Measurements from ENCODE around the gene FFAR4.

FFAR4 gene

GRCh38 chr10:93589648-93590562, 23.4 kb downstream of the FFAR4 start:
- peak overlapping the region; percentile 74; the same call in 1 of the 2 replicates for H3K27ac ChIP-seq
- TF ChIP-seq CTCF (conservative IDR thresholded peaks at IDR 0.05): no peak

GRCh38 chr10:93590638-93591037, 24.2 kb downstream of the FFAR4 start:
- no peak for TF ChIP-seq CTCF (conservative IDR thresholded peaks at IDR 0.05)
- H3K27ac ChIP-seq: peak overlapping the region; percentile 74

GRCh38 chr10:93591065-93591808, 24.8 kb downstream of the FFAR4 start:
- TF ChIP-seq CTCF (conservative IDR thresholded peaks at IDR 0.05): no peak
- H3K27ac ChIP-seq: peak overlapping the region; percentile 74

GRCh38 chr10:93593254-93593653, 26.8 kb downstream of the FFAR4 start:
- TF ChIP-seq CTCF (conservative IDR thresholded peaks at IDR 0.05): no peak

GRCh38 chr10:93593749-93594148, 27.3 kb downstream of the FFAR4 start:
- TF ChIP-seq CTCF (conservative IDR thresholded peaks at IDR 0.05): no peak
- no peak overlapping the region for H3K27ac ChIP-seq

More at GRCh38 chr10:93593254-93593653, 26.8 kb downstream of the FFAR4 start:
- H3K27ac ChIP-seq: no peak overlapping the region

- no peak overlapping the region for H3K27ac ChIP-seq
- no peak for TF ChIP-seq CTCF (conservative IDR thresholded peaks at IDR 0.05)
Observed at GRCh38 chr10:93594518-93594917, 28.1 kb downstream of the FFAR4 start.

Data from VCaP (cell line).